Endothelial cell of umbilical vein (primary cell): ENCODE results near the gene MIA. TPM values are rescaled to one million over a fixed set of nuclear protein-coding genes. Genes with fewer than 3 reads are reported as not detected.

Source experiments
- BruUV-seq: library from RNA; stranded (reverse); fragments of 400-500 nt; replicated peaks from 2 replicates; lab custom pipeline; 2021; lab: Mats Ljungman, UMichigan
- CTCF ChIA-PET: fragments of 300-600, 350-600 bp; sonication (Branson Sonifier 250); formaldehyde crosslinking; loops from one replicate; lab custom pipeline; 2021; ENCODE audit warnings: antibody characterized with exemption, inconsistent platforms; lab: Charles Lee
- POLR2A ChIA-PET: fragments of 300-600, 350-600 bp; sonication (Branson Sonifier 250); formaldehyde crosslinking; loops from one replicate; lab custom pipeline; 2021; ENCODE audit warnings: antibody characterized with exemption, inconsistent platforms; lab: Charles Lee
- DNase-seq: peaks from one replicate; pipeline ENCODE4 v3.0.0-alpha.2; 2011; ENCODE audit warnings: low read depth, low spot score
- FAIRE-seq: peaks from 2 replicates; lab custom pipeline; 2011; peaks lifted over from hg19 to GRCh38; lab: Jason Lieb, UNC
- H2AFZ ChIP-seq: 2 replicates; pipeline ENCODE4 v1.6.0; 2012; ENCODE audit warnings: low read depth, low read length, control low read depth, inconsistent platforms
- H3K27ac ChIP-seq: 2 replicates; pipeline ENCODE4 v1.5.1; 2011; ENCODE audit warnings: low read depth, mild to moderate bottlenecking, control low read depth, low read length, moderate library complexity; ENCODE audit not compliant: insufficient read depth
- H3K27me3 ChIP-seq, 2 experiments: 2 replicates each; pipeline versions ENCODE4 v1.6.0 to v1.6.1; 2011; ENCODE audit warnings: low read length in 2 of 2, mixed read lengths in 1 of 2; ENCODE audit not compliant: control insufficient read depth in 2 of 2, insufficient read depth in 2 of 2
- H3K36me3 ChIP-seq, 2 experiments: 2 replicates in 1 of 2; 3 replicates in 1 of 2; pipeline ENCODE4 v1.5.1; 2011; ENCODE audit warnings: low read length in 2 of 2, mild to moderate bottlenecking in 1 of 2, moderate library complexity in 1 of 2; ENCODE audit not compliant: control insufficient read depth in 2 of 2, insufficient read depth in 2 of 2; ENCODE audit errors: extremely low read depth in 1 of 2
- H3K4me1 ChIP-seq: 3 replicates; pipeline ENCODE4 v1.5.1; 2011; ENCODE audit warnings: mild to moderate bottlenecking, low read length; ENCODE audit not compliant: control insufficient read depth, insufficient read depth; ENCODE audit errors: extremely low read depth
- H3K4me2 ChIP-seq: 2 replicates; pipeline ENCODE4 v1.6.1; 2011; ENCODE audit warnings: low read length, control low read depth, mixed read lengths; ENCODE audit not compliant: insufficient read depth
- H3K4me3 ChIP-seq, 3 experiments: fragments of 200-600 bp in 1 of 3; sonication (generic), shearing (Covaris generic) in 1 of 3; replicated peaks in 1 of 3; 2 replicates each; pipeline ENCODE4 v1.5.1; 2011 to 2016; ENCODE audit warnings: control low read depth in 3 of 3, low read length in 3 of 3, mild to moderate bottlenecking in 2 of 3, inconsistent platforms in 1 of 3, low read depth in 1 of 3, moderate library complexity in 1 of 3; ENCODE audit not compliant: insufficient read depth in 1 of 3
- H3K79me2 ChIP-seq: 2 replicates; pipeline ENCODE4 v1.6.0; 2012; ENCODE audit warnings: low read length, inconsistent platforms; ENCODE audit not compliant: control insufficient read depth, insufficient read depth
- H3K9ac ChIP-seq: replicated peaks from 2 replicates; pipeline ENCODE3; 2011; ENCODE audit warnings: low read length, control low read depth; ENCODE audit not compliant: insufficient read depth; ENCODE audit errors: extremely low read depth
- H3K9me1 ChIP-seq: replicated peaks from 3 replicates; pipeline ENCODE4 v1.6.0; 2011; ENCODE audit warnings: mild to moderate bottlenecking, low read length; ENCODE audit not compliant: control insufficient read depth, insufficient read depth; ENCODE audit errors: extremely low read depth
- H3K9me3 ChIP-seq: replicated peaks from 2 replicates; pipeline ENCODE4 v1.5.1; 2012; ENCODE audit warnings: low read length, inconsistent platforms; ENCODE audit not compliant: control insufficient read depth, insufficient read depth
- H4K20me1 ChIP-seq: replicated peaks from 2 replicates; pipeline ENCODE3; 2011; ENCODE audit warnings: mild to moderate bottlenecking, low read length; ENCODE audit not compliant: control insufficient read depth, insufficient read depth; ENCODE audit errors: extremely low read depth
- CTCF ChIP-seq, 2 donors: IDR thresholded peaks; 1 replicate in 1 of 2; 2 replicates in 1 of 2; pipeline ENCODE4 v1.5.1; 2011; ENCODE audit warnings: low read length in 2 of 2, mild to moderate bottlenecking in 2 of 2, moderate library complexity in 2 of 2, control low read depth in 1 of 2, inconsistent platforms in 1 of 2, low read depth in 1 of 2; ENCODE audit not compliant: insufficient read depth in 1 of 2; ENCODE audit errors: extremely low read depth in 1 of 2
- EZH2 ChIP-seq: IDR thresholded peaks from 2 replicates; pipeline ENCODE4 v1.6.1; 2012; ENCODE audit warnings: borderline replicate concordance, low read depth, mild to moderate bottlenecking, moderate library complexity, low read length, inconsistent platforms; ENCODE audit not compliant: severe bottlenecking
- FOS ChIP-seq: IDR thresholded peaks from 2 replicates; pipeline ENCODE4 v1.6.1; 2011; ENCODE audit warnings: mild to moderate bottlenecking, low read length, moderate library complexity, borderline replicate concordance; ENCODE audit not compliant: insufficient read depth
- GATA2 ChIP-seq: IDR thresholded peaks from 2 replicates; pipeline ENCODE4 v1.7.0; 2011; ENCODE audit warnings: low read depth, mild to moderate bottlenecking, moderate library complexity, mixed read lengths, low read length; ENCODE audit not compliant: insufficient read length, insufficient read depth
- JUN ChIP-seq: IDR thresholded peaks from 2 replicates; pipeline ENCODE4 v1.6.1; 2011; ENCODE audit warnings: borderline replicate concordance, low read depth; ENCODE audit not compliant: insufficient read length, insufficient read depth
- MAX ChIP-seq: IDR thresholded peaks from 2 replicates; pipeline ENCODE4 v1.6.1; 2011; ENCODE audit not compliant: insufficient read depth, insufficient read length
- MYC ChIP-seq: IDR thresholded peaks from one replicate; pipeline ENCODE4 v1.6.1; 2011; ENCODE audit warnings: mild to moderate bottlenecking, low read depth, low read length
- POLR2A ChIP-seq: IDR thresholded peaks from 2 replicates; pipeline ENCODE4 v1.6.1; 2012; ENCODE audit warnings: low read depth, mild to moderate bottlenecking, control low read depth, low read length
- POLR2AphosphoS5 ChIP-seq: IDR thresholded peaks from 2 replicates; pipeline ENCODE4 v1.6.1; 2012; ENCODE audit warnings: low read depth, mild to moderate bottlenecking, control low read depth, low read length, moderate library complexity; ENCODE audit not compliant: insufficient read depth
- dilution Hi-C: fragments of 300-500 bp; cut with MboI; formaldehyde crosslinking; loops from one replicate; pipeline ENCODE4 v1.15.0; 2019; ENCODE audit warnings: low sequenced_read_pairs; ENCODE audit not compliant: extremely low pct_ligation_motif_present
- intact Hi-C: fragments of 100-400 bp; cut with micrococcal nuclease; formaldehyde crosslinking; loops from one replicate; pipeline ENCODE4 v1.10.0; 2022
- polyA plus RNA-seq, 4 experiments: library from polyadenylated mRNA; depleted of rRNA in 3 of 4; stranded (reverse) in 3 of 4; unstranded in 1 of 4; fragments of >200 nt; gene quantifications; 2 replicates each; pipeline versions ENCODE4 v1.2.1 to v1.2.3, GENCODE V29; 2011 to 2012; ENCODE audit warnings: missing spikeins in 1 of 4
- total RNA-seq: library from RNA; stranded (reverse); gene quantifications from 2 replicates; pipeline ENCODE4 v1.2.3, GENCODE V29; 2021

MIA gene
- total and polyA plus RNA-seq, 2 donors (not counting 3 experiments of a cell fraction or from before 2014, with no cell fraction given), result 0.32 TPM; not detected in 1

- POLR2A ChIA-PET, result interaction anchor here (0.6 to 4.5 kb wide), 4 partner anchors 8 to 56 kb away, joined by 3 to 23 read pairs (median 4); partner anchors contain the start of genes ACTMAP, RAB4B and SNRPA
Observed at GRCh38 chr19:40798683-40799557, 23.6 kb downstream of the MIA start, which contains the start of gene EGLN2. Gene EGLN2 (plus strand): TSS chr19:40799191. CDS start chr19:40800573, 1,382 bp downstream.

More at GRCh38 chr19:40798683-40799557, 23.6 kb downstream of the MIA start, which contains the start of gene EGLN2:
- Histone ChIP-seq H3K9me3 (no peaks in the 10 kb centered on the region), H3K79me2 (peaks cover 44% of the 10 kb centered on the region), H3K4me3 (peak within 1 kb of the TSS; percentile 71 to 86 (median 79)), H3K4me2 (peak within 1 kb of the TSS; percentile 86), H3K9me1 (no peaks in the 10 kb centered on the region), H3K4me1 (peaks cover 47% of the 10 kb centered on the region), H3K27ac (peak within 1 kb of the TSS; percentile 71), H2AFZ (peak within 1 kb of the TSS; percentile 50), H3K36me3 (peaks cover 0 to 18% of the 10 kb centered on the region in 2 experiments), H4K20me1 (no peaks in the 10 kb centered on the region), H3K27me3 (no peaks in the 10 kb centered on the region), H3K9ac (peak within 1 kb of the TSS; percentile 78)
- peak; percentile 98 for FAIRE-seq
- TF ChIP-seq MYC (no peak), GATA2 (no peak), FOS (no peak), POLR2A (no peak), EZH2 (no peak), CTCF (IDR thresholded peaks at IDR 0.05; ENCODE audit: extremely low read depth in 1 of 2, insufficient read depth in 1 of 2, low read depth in 1 of 2, low read length in 2 of 2) (no peak), JUN (no peak), MAX (no peak), POLR2AphosphoS5 (no peak)
- CTCF ChIA-PET, result interaction anchor here (0.6 to 2.5 kb wide), 26 partner anchors 9 to 464 kb away, joined by 3 to 39 read pairs (median 4); partner anchors contain the start of genes ACTMAP, COQ8B, ITPKC and RAB4B
- no TSS peak for BruUV-seq
- DNase-seq, result peak; percentile 100
- dilution Hi-C loops, result no loop called here
- intact Hi-C loops, result loop anchor here (1.0 to 2.0 kb wide), 4 partner anchors 21 to 82 kb away; partner anchors contain the start of genes ACTMAP, COQ8B, ITPKC and RAB4B
